Suprapubic skin (tissue), 4 donors: ENCODE measurements around the gene ARL5B. TPM values are rescaled to one million over a fixed set of nuclear protein-coding genes. Genes with fewer than 3 reads are reported as not detected.

Source experiments
- DNase-seq, 2 donors: peaks; one replicate each; pipeline ENCODE4 v3.0.0-alpha.2; 2019; ENCODE audit warnings: low spot score in 2 of 2
- H3K27ac ChIP-seq: fragments of 200-600 bp; sonication (generic); one replicate; pipeline ENCODE4 v1.5.1; 2019
- H3K27me3 ChIP-seq: fragments of 200-600 bp; sonication (generic); one replicate; pipeline ENCODE4 v1.5.1; 2019
- H3K36me3 ChIP-seq: fragments of 200-600 bp; sonication (generic); one replicate; pipeline ENCODE4 v1.5.1; 2019
- H3K4me1 ChIP-seq: fragments of 200-600 bp; sonication (generic); one replicate; pipeline ENCODE4 v1.5.1; 2019
- H3K4me3 ChIP-seq: fragments of 200-600 bp; sonication (generic); one replicate; pipeline ENCODE4 v1.5.1; 2019; ENCODE audit warnings: mild to moderate bottlenecking
- H3K9me3 ChIP-seq: fragments of 200-600 bp; sonication (generic); one replicate; pipeline ENCODE4 v1.5.1; 2019
- CTCF ChIP-seq, 2 donors: fragments of 200-600 bp in 1 of 2; fragments of 450-650 bp in 1 of 2; sonication (generic) in 1 of 2; IDR thresholded peaks; one replicate each; pipeline ENCODE4 v1.5.1; 2016 to 2019; ENCODE audit warnings: antibody characterized with exemption in 2 of 2, mild to moderate bottlenecking in 1 of 2, moderate library complexity in 1 of 2
- EP300 ChIP-seq: sonication (generic); formaldehyde crosslinking; IDR thresholded peaks from one replicate; pipeline ENCODE4 v1.6.1; 2017; ENCODE audit warnings: antibody characterized with exemption
- POLR2A ChIP-seq, 2 donors: fragments of 450-650 bp; IDR thresholded peaks; one replicate each; pipeline ENCODE4 v1.6.1; 2017; ENCODE audit warnings: antibody characterized with exemption in 2 of 2, mild to moderate bottlenecking in 2 of 2, moderate library complexity in 2 of 2
- POLR2AphosphoS5 ChIP-seq, 3 donors: sonication (generic); formaldehyde crosslinking; IDR thresholded peaks; one replicate each; pipeline ENCODE4 v1.6.1; 2017; ENCODE audit warnings: antibody characterized with exemption in 3 of 3
- WGBS: methylation state at CpG from one replicate; pipeline ENCODE4 v1.1.5; 2018; 5-methylcytosine and 5-hydroxymethylcytosine counted together
- total RNA-seq, 4 donors: library from RNA; depleted of rRNA; stranded (reverse); fragments of >200 nt; gene quantifications; one replicate each; pipeline ENCODE4 v1.1.0, GENCODE V29; 2016

Gene ARL5B
- total RNA-seq, 4 donors from 2014 or later = 11.8 to 17.9 (median 14.5) TPM

DNA sequence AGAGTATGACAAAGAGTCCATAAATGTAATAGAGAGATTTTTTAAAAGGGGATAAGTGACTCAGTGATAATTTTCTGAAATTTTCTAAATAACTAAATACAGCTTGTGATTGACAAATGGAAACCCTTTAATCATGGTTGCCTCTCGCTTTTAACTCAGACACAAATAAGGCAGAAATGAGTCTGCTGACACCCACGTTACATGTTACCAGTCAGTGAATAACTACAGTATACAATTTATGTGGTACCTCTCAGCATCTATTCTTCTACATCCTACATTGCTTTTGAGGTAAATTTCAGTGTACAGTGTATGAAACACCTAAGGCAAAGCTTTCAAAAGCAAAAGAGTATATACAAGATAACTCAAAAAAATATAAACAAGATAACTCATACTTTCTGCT is 12.1 kb upstream of the ARL5B start:
- DNase-seq = no peak
- Histone ChIP-seq H3K9me3 (no peaks in the 10 kb centered on the region), H3K27me3 (no peaks in the 10 kb centered on the region), H3K4me1 (peaks cover 26% of the 10 kb centered on the region), H3K27ac (no peak overlapping the region), H3K4me3 (no peak overlapping the region), H3K36me3 (peaks cover 13% of the 10 kb centered on the region)
- 89% methylated on average over 2 of the region's 2 CpGs for WGBS
- TF ChIP-seq POLR2AphosphoS5 (IDR thresholded peaks at IDR 0.05) (no peak), POLR2A (IDR thresholded peaks at IDR 0.05) (no peak), EP300 (no peak), CTCF (IDR thresholded peaks at IDR 0.05) (no peak)

DNA sequence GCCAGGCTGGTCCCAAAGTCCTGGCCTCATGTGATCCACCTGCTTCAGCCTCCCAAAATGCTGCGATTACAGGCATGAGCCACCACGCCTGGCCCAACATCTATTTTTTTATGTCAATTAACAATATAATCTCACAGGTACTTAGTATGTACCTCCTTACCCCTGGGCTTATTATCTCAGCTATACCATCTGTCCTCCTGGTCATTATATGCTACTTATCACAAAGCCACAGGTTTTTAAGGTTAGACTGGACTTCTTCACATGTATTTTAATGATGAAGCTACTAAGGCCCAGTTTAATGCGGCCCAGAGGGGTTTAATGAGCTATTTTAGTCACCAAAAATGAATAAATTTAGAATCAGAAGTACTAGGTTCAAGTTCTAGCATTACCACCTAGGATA is 11.3 kb upstream of the ARL5B start:
- no peaks in the 10 kb centered on the region for H3K9me3 ChIP-seq
- no peaks in the 10 kb centered on the region for H3K27me3 ChIP-seq
- H3K27ac ChIP-seq = no peak overlapping the region
- 97% methylated on average over 3 of the region's 3 CpGs for WGBS
- no peak for TF ChIP-seq POLR2A (IDR thresholded peaks at IDR 0.05)
- no peak for TF ChIP-seq CTCF (IDR thresholded peaks at IDR 0.05)
- no peak for TF ChIP-seq POLR2AphosphoS5 (IDR thresholded peaks at IDR 0.05)
- no peak for TF ChIP-seq EP300
- no peak for DNase-seq
- peaks cover 26% of the 10 kb centered on the region for H3K4me1 ChIP-seq
- H3K36me3 ChIP-seq = peaks cover 13% of the 10 kb centered on the region
- H3K4me3 ChIP-seq = no peak overlapping the region

GRCh38 chr10:18649364-18649959 is 9.8 kb upstream of the ARL5B start:
- Histone ChIP-seq H3K4me3 (no peak overlapping the region), H3K27ac (no peak overlapping the region), H3K36me3 (peaks cover 13% of the 10 kb centered on the region), H3K9me3 (no peaks in the 10 kb centered on the region), H3K4me1 (peaks cover 26% of the 10 kb centered on the region), H3K27me3 (no peaks in the 10 kb centered on the region)
- 76% methylated on average over 7 of the region's 7 CpGs for WGBS
- no peak for DNase-seq
- TF ChIP-seq POLR2A (IDR thresholded peaks at IDR 0.05) (no peak), CTCF (IDR thresholded peaks at IDR 0.05) (no peak), EP300 (no peak), POLR2AphosphoS5 (IDR thresholded peaks at IDR 0.05) (no peak)

- WGBS = 8% methylated on average over 6 of the region's 6 CpGs
- TF ChIP-seq EP300 (no peak), POLR2AphosphoS5 (IDR thresholded peaks at IDR 0.05) (no peak), POLR2A (IDR thresholded peaks at IDR 0.05) (no peak), CTCF (IDR thresholded peaks at IDR 0.05) (no peak)
- Histone ChIP-seq H3K36me3 (peaks cover 12% of the 10 kb centered on the region), H3K9me3 (no peaks in the 10 kb centered on the region), H3K4me1 (peaks cover 26% of the 10 kb centered on the region), H3K27me3 (no peaks in the 10 kb centered on the region), H3K4me3 (peak overlapping the region; percentile 68), H3K27ac (no peak overlapping the region)
- no peak for DNase-seq
Measured at GRCh38 chr10:18650404-18650997, 8.7 kb upstream of the ARL5B start.

DNA sequence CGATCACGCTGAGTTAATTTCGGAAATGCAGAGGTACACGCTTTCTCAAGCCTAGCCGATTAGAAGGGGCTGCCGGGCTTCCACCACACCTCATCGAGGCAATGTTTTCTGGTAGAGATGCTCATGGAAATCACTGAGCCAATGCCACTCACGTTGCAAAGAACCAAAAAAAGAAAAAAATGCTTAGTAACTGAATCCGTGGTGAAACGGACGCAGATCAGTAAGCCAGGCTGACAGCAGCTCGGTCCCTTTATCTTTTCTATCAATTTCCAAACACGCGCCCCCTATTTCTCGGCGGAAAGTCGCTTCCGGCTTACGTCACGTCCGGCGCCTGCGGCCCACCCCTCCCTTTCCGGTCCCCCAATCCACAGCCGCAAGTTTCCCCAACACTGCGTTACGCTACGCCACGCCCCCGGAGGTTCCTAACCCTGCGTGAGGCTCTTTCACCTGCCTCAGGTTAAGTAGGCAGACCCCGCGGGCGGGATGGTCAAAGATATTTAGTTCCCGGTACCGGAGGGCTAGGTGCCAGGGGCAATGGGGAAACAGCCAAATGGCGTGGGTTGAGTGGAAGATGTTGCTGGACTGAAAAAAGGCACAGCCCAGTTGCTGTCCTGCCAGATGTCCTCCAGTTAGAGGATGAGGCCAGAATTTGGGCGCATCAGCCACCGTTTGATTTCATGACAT is 7.8 kb upstream of the ARL5B start, which contains the start of gene NSUN6:
NSUN6 (minus strand) TSS at position 264 of the 684 bp plus-strand sequence. CDS start 384 bp downstream, outside the sequence.
- WGBS = under 1% methylated on average over 39 of the region's 39 CpGs
- Histone ChIP-seq H3K4me1 (peaks cover 26% of the 10 kb centered on the region), H3K9me3 (no peaks in the 10 kb centered on the region), H3K36me3 (peaks cover 3% of the 10 kb centered on the region), H3K27ac (peak within 1 kb of the TSS; percentile 77), H3K27me3 (no peaks in the 10 kb centered on the region), H3K4me3 (peak within 1 kb of the TSS; percentile 68)
- peak; percentile 96 for DNase-seq
- TF ChIP-seq CTCF (IDR thresholded peaks at IDR 0.05) (no peak), EP300 (peak; percentile 34), POLR2AphosphoS5 (IDR thresholded peaks at IDR 0.05) (peak in 2 of 3 donors; percentile 31 to 71), POLR2A (IDR thresholded peaks at IDR 0.05) (peak; percentile 45 to 70)
